ENCODE data around the gene BTBD9. TPM values are rescaled to one million over a fixed set of nuclear protein-coding genes. Genes with fewer than 3 reads are reported as not detected.

BTBD9 gene
- total and polyA plus RNA-seq, 2 of the 13 experiments (the other 11 are each of a cell fraction or from before 2014, with no cell fraction given), result 1.2 to 3.0 TPM

GRCh38 chr6:38495922-38496635 is 143.7 kb downstream of the BTBD9 start:
- H3K9me3 ChIP-seq (ENCODE audit: low read length), result no peaks in the 10 kb centered on the region
- no peaks in the 10 kb centered on the region for H3K4me1 ChIP-seq (ENCODE audit: insufficient read depth, low read length)
- no peak for DNase-seq (ENCODE audit: low spot score)
- POLR2A ChIA-PET, result no interaction called here
- H3K27ac ChIP-seq (ENCODE audit: extremely low read length, insufficient read depth, low read length), result no peak overlapping the region
- no peaks in the 10 kb centered on the region for H4K20me1 ChIP-seq (ENCODE audit: insufficient read depth, low read length)
- H3K36me3 ChIP-seq (replicated peaks in 1 of 2; ENCODE audit: control insufficient read depth in 1 of 2, insufficient read depth in 2 of 2, low read length in 2 of 2), result no peaks in the 10 kb centered on the region
- in situ Hi-C loops (cut with HindIII; ENCODE audit: extremely low pct_ligation_motif_present, low pct_unique_long_range_greater_than_20kb), result loop anchor here (5.0 to 25.0 kb wide), 2 partner anchors 464 to 759 kb away; no protein-coding TSS in a partner anchor
- TF ChIP-seq ZNF549 (CRISPR knock-in tag; IDR thresholded peaks at IDR 0.05), result no peak
- no peak for TF ChIP-seq ATF2 (CRISPR knock-in tag; IDR thresholded peaks at IDR 0.05)
- TF ChIP-seq ELK4 (CRISPR knock-in tag; IDR thresholded peaks at IDR 0.05; ENCODE audit: borderline replicate concordance), result no peak
- no peak for TF ChIP-seq ZNF576 (CRISPR knock-in tag; IDR thresholded peaks at IDR 0.05)
- no peak for TF ChIP-seq GMEB2 (CRISPR knock-in tag; IDR thresholded peaks at IDR 0.05; ENCODE audit: low read depth)
- TF ChIP-seq ZBED4 (CRISPR knock-in tag; IDR thresholded peaks at IDR 0.05; ENCODE audit: borderline replicate concordance), result no peak
- no peak for TF ChIP-seq ZNF432 (CRISPR knock-in tag; IDR thresholded peaks at IDR 0.05; ENCODE audit: borderline replicate concordance)
- TF ChIP-seq ZNF746 (CRISPR knock-in tag; IDR thresholded peaks at IDR 0.05), result no peak
- no peak for TF ChIP-seq ZMYM2 (CRISPR knock-in tag; IDR thresholded peaks at IDR 0.05)
- TF ChIP-seq ZNF367 (CRISPR knock-in tag; IDR thresholded peaks at IDR 0.05; ENCODE audit: borderline replicate concordance), result no peak
- TF ChIP-seq TEAD2 (CRISPR knock-in tag; IDR thresholded peaks at IDR 0.05), result no peak
- no peak for TF ChIP-seq ATF4 (CRISPR knock-in tag; IDR thresholded peaks at IDR 0.05)
- no peak for TF ChIP-seq WIZ (CRISPR knock-in tag; IDR thresholded peaks at IDR 0.05)
- TF ChIP-seq ZBTB20 (CRISPR knock-in tag; IDR thresholded peaks at IDR 0.05; ENCODE audit: borderline replicate concordance, low read depth), result no peak
- H3K9ac ChIP-seq (ENCODE audit: insufficient read depth, low read depth, low read length), result no peak overlapping the region
- H2AFZ ChIP-seq (ENCODE audit: low read length), result no peak overlapping the region
- WGBS (ENCODE audit: low lambda C conversion rate), result 31% methylated on average over 5 of the region's 5 CpGs
- no peaks in the 10 kb centered on the region for H3K27me3 ChIP-seq (ENCODE audit: control insufficient read depth in 1 of 2, insufficient read depth in 2 of 2, low read length in 2 of 2)
- intact Hi-C loops (cut with micrococcal nuclease; ENCODE audit: unreplicated experiment), result loop anchor here (10.0 kb wide), 1 partner anchor 321 kb away; no protein-coding TSS in a partner anchor
- H3K4me3 ChIP-seq (replicated peaks in 1 of 3; ENCODE audit: insufficient read depth in 1 of 3, low read depth in 2 of 3, low read length in 3 of 3), result no peak overlapping the region
- BruUV-seq (replicated peaks), result no TSS peak
- no peak overlapping the region for H3K4me2 ChIP-seq (ENCODE audit: low read depth, low read length)
- H3K79me2 ChIP-seq (ENCODE audit: insufficient read depth, low read length), result no peaks in the 10 kb centered on the region
- no peak for ATAC-seq
- CTCF ChIA-PET (ENCODE audit: low intra/inter-chr PET ratio, low total read pairs), result no interaction called here
- no peak for FAIRE-seq
